B cell (primary cell): Measurements from ENCODE around the gene MRPS22. TPM values are rescaled to one million over a fixed set of nuclear protein-coding genes. Genes with fewer than 3 reads are reported as not detected.
"Not testable (repeated sequence)": the region's sequence is repeated elsewhere in the genome, so short reads cannot be mapped to it uniquely, and the experiment has no call there.

Experiments
- ATAC-seq: fragments of 200-7000 bp; cut with Tn5 transposase; one replicate; pipeline ENCODE4 v1.10.0; 2021; ENCODE audit warnings: low read depth, mild to moderate bottlenecking, moderate number of reproducible peaks, moderate library complexity
- CTCF ChIA-PET: fragments of 350-600 bp; sonication (Branson Sonifier 250); formaldehyde crosslinking; loops from one replicate; lab custom pipeline; 2021; ENCODE audit warnings: antibody characterized with exemption, inconsistent platforms; lab: Charles Lee
- POLR2A ChIA-PET: fragments of 350-600 bp; sonication (Branson Sonifier 250); formaldehyde crosslinking; loops from one replicate; lab custom pipeline; 2021; ENCODE audit warnings: antibody characterized with exemption; lab: Charles Lee
- DNase-seq: peaks from one replicate; pipeline ENCODE4 v3.0.0; 2013
- H2AFZ ChIP-seq: 2 replicates; pipeline ENCODE4 v1.6.1; 2012; ENCODE audit warnings: mild to moderate bottlenecking, low read depth, low read length; ENCODE audit not compliant: insufficient read depth, poor library complexity, severe bottlenecking
- H3K27ac ChIP-seq, 2 donors: 1 replicate in 1 of 2; 2 replicates in 1 of 2; pipeline ENCODE4 v1.5.1; 2012 to 2013; ENCODE audit warnings: low read length in 2 of 2, mild to moderate bottlenecking in 2 of 2, moderate library complexity in 1 of 2
- H3K27me3 ChIP-seq, 4 experiments: fragments of 200-600 bp in 1 of 4; sonication (generic) in 1 of 4; replicated peaks in 1 of 4; 1 replicate in 2 of 4; 2 replicates in 2 of 4; pipeline versions ENCODE4 v1.6.1 to v1.7.0; 2013 to 2016; ENCODE audit warnings: low read length in 3 of 4, mild to moderate bottlenecking in 2 of 4, mixed read lengths in 1 of 4, moderate library complexity in 1 of 4; ENCODE audit not compliant: insufficient read depth in 4 of 4, control insufficient read depth in 3 of 4; ENCODE audit errors: control extremely low read depth in 1 of 4
- H3K36me3 ChIP-seq, 2 experiments: replicated peaks in 1 of 2; 1 replicate in 1 of 2; 2 replicates in 1 of 2; pipeline versions ENCODE4 v1.6.1 to v1.7.1; 2013; ENCODE audit warnings: low read length in 1 of 2; ENCODE audit not compliant: insufficient read depth in 2 of 2, control insufficient read depth in 1 of 2; ENCODE audit errors: control extremely low read depth in 1 of 2, extremely low read depth in 1 of 2
- H3K4me1 ChIP-seq, 2 donors: fragments of 200-600 bp in 1 of 2; sonication (generic) in 1 of 2; 1 replicate in 1 of 2; 2 replicates in 1 of 2; pipeline versions ENCODE4 v1.5.1 to v1.6.1; 2013 to 2017; ENCODE audit warnings: low read length in 2 of 2; ENCODE audit not compliant: control insufficient read depth in 2 of 2, insufficient read depth in 2 of 2
- H3K4me2 ChIP-seq: replicated peaks from 2 replicates; pipeline ENCODE3; 2012; ENCODE audit warnings: mild to moderate bottlenecking, low read depth, low read length; ENCODE audit not compliant: poor library complexity, severe bottlenecking
- H3K4me3 ChIP-seq, 5 experiments: fragments of 200-600 bp in 1 of 5; sonication (generic) in 1 of 5; 1 replicate in 3 of 5; 2 replicates in 2 of 5; pipeline versions ENCODE4 v1.5.1 to v1.7.0; 2011 to 2016; ENCODE audit warnings: low read length in 4 of 5, mild to moderate bottlenecking in 4 of 5, low read depth in 2 of 5, control low read depth in 1 of 5, moderate library complexity in 1 of 5; ENCODE audit not compliant: insufficient read depth in 1 of 5; ENCODE audit errors: control extremely low read depth in 1 of 5, extremely low read depth in 1 of 5
- H3K79me2 ChIP-seq: fragments of 200-600 bp; sonication (generic); one replicate; pipeline ENCODE4 v1.6.0; 2016; ENCODE audit warnings: low read length; ENCODE audit not compliant: control insufficient read depth, insufficient read depth
- H3K9ac ChIP-seq: fragments of 200-600 bp; sonication (generic); 2 replicates; pipeline ENCODE4 v1.6.1; 2017; ENCODE audit warnings: mild to moderate bottlenecking, low read length, moderate library complexity
- H3K9me3 ChIP-seq, 3 donors: one replicate each; pipeline versions ENCODE4 v1.6.1 to v1.7.1; 2013; ENCODE audit warnings: low read length in 2 of 3; ENCODE audit not compliant: control insufficient read depth in 2 of 3, insufficient read depth in 1 of 3; ENCODE audit errors: control extremely low read depth in 1 of 3
- H4K20me1 ChIP-seq: 2 replicates; pipeline ENCODE4 v1.6.0; 2012; ENCODE audit warnings: mild to moderate bottlenecking, low read length; ENCODE audit not compliant: insufficient read depth, control insufficient read depth, poor library complexity, severe bottlenecking
- H3K27ac Mint-ChIP-seq: one replicate; pipeline ENCODE4 v1.8.0; 2021; ENCODE audit warnings: mixed read lengths
- H3K27me3 Mint-ChIP-seq: one replicate; pipeline ENCODE4 v1.8.0; 2021; ENCODE audit warnings: mixed read lengths
- H3K4me1 Mint-ChIP-seq: one replicate; pipeline ENCODE4 v1.8.0; 2021; ENCODE audit warnings: mixed read lengths
- H3K4me3 Mint-ChIP-seq: one replicate; pipeline ENCODE4 v1.8.0; 2021; ENCODE audit warnings: mixed read lengths
- H3K9me3 Mint-ChIP-seq: one replicate; pipeline ENCODE4 v1.8.0; 2022; ENCODE audit warnings: mixed read lengths; ENCODE audit not compliant: insufficient read depth
- EZH2 ChIP-seq: IDR thresholded peaks from 2 replicates; pipeline ENCODE4 v1.6.1; 2012; ENCODE audit warnings: borderline replicate concordance, low read depth, mild to moderate bottlenecking, moderate library complexity, low read length; ENCODE audit not compliant: insufficient read depth, poor library complexity, severe bottlenecking
- WGBS: methylation state at CpG from one replicate; pipeline ENCODE4 v1.1.5; 2013; ENCODE audit warnings: missing lambda C conversion rate; ENCODE audit not compliant: insufficient coverage; 5-methylcytosine and 5-hydroxymethylcytosine counted together
- intact Hi-C: fragments of 100-400 bp; cut with micrococcal nuclease; formaldehyde crosslinking; loops from one replicate; pipeline ENCODE4 v1.10.0; 2022
- polyA plus RNA-seq: library from polyadenylated mRNA; depleted of rRNA; stranded (reverse); fragments of >200 nt; gene quantifications from 2 replicates; pipeline ENCODE4 v1.2.3, GENCODE V29; 2012
- small RNA-seq: library from RNA; depleted of rRNA; stranded (forward); fragments of <200 nt; gene quantifications from one replicate; pipeline ENCODE3, GENCODE V24; 2012; ENCODE audit warnings: low replicate concordance, low read depth; ENCODE audit not compliant: insufficient read length
- total RNA-seq, 2 donors: library from RNA; stranded (reverse); fragments of 120-200 nt in 1 of 2; gene quantifications; 1 replicate in 1 of 2; 2 replicates in 1 of 2; pipeline versions ENCODE4 v1.2.3 to v1.2.4, GENCODE V29; 2013 to 2022
- TF ChIP-seq, protein P1 (sequence below): fragments of 200-600 bp; IDR thresholded peaks from one replicate; pipeline ENCODE4 v1.8.0; 2022; ENCODE audit warnings: antibody characterized with exemption, mild to moderate bottlenecking

Gene MRPS22
- total and polyA plus RNA-seq, 2 donors (not counting 1 experiment from before 2014, with no cell fraction given), result 19.1 to 32.5 TPM

- peaks cover 0 to 8% (median 0%) of the 10 kb centered on the region in 3 donors for H3K9me3 ChIP-seq
- no peak overlapping the region for H2AFZ ChIP-seq
- intact Hi-C loops, result no loop called here
- no peak overlapping the region for H3K4me3 ChIP-seq
- no peak overlapping the region for H3K27ac Mint-ChIP-seq
- ChIA-PET POLR2A (no interaction called here), CTCF (no interaction called here)
- H3K79me2 ChIP-seq, result no peaks in the 10 kb centered on the region
- H3K4me1 Mint-ChIP-seq, result no peaks in the 10 kb centered on the region
- H3K4me1 ChIP-seq, result no peaks in the 10 kb centered on the region
- H3K27ac ChIP-seq, result no peak overlapping the region
- H3K4me3 Mint-ChIP-seq, result no peak overlapping the region
- H3K36me3 ChIP-seq, result no peaks in the 10 kb centered on the region
- DNase-seq (no peak), ATAC-seq (no peak)
- no peaks in the 10 kb centered on the region for H3K9me3 Mint-ChIP-seq
- no peak overlapping the region for H3K4me2 ChIP-seq
- 100% methylated on average over 1 of the region's 3 CpGs for WGBS
- H3K27me3 ChIP-seq, result no peaks in the 10 kb centered on the region
- H3K27me3 Mint-ChIP-seq, result no peaks in the 10 kb centered on the region
- H3K9ac ChIP-seq, result no peak overlapping the region
- H4K20me1 ChIP-seq, result no peaks in the 10 kb centered on the region
- no peak for TF ChIP-seq EZH2
- TF ChIP-seq, protein P1, sequence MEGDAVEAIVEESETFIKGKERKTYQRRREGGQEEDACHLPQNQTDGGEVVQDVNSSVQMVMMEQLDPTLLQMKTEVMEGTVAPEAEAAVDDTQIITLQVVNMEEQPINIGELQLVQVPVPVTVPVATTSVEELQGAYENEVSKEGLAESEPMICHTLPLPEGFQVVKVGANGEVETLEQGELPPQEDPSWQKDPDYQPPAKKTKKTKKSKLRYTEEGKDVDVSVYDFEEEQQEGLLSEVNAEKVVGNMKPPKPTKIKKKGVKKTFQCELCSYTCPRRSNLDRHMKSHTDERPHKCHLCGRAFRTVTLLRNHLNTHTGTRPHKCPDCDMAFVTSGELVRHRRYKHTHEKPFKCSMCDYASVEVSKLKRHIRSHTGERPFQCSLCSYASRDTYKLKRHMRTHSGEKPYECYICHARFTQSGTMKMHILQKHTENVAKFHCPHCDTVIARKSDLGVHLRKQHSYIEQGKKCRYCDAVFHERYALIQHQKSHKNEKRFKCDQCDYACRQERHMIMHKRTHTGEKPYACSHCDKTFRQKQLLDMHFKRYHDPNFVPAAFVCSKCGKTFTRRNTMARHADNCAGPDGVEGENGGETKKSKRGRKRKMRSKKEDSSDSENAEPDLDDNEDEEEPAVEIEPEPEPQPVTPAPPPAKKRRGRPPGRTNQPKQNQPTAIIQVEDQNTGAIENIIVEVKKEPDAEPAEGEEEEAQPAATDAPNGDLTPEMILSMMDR, result no peak
These were observed 52.9 kb downstream of the MRPS22 start for GRCh38 chr3:139396707-139397106.

GRCh38 chr3:139401155-139401554 is 57.3 kb downstream of the MRPS22 start:
- DNase-seq, H3K27me3 Mint-ChIP-seq, H2AFZ ChIP-seq, H3K79me2 ChIP-seq, H3K27me3 ChIP-seq, H3K9ac ChIP-seq, H3K27ac ChIP-seq, H3K4me1 Mint-ChIP-seq, ATAC-seq, H4K20me1 ChIP-seq, H3K4me3 ChIP-seq, intact Hi-C loops, H3K36me3 ChIP-seq, H3K4me1 ChIP-seq, POLR2A ChIA-PET, H3K4me2 ChIP-seq, H3K4me3 Mint-ChIP-seq, CTCF ChIA-PET, H3K27ac Mint-ChIP-seq: not testable (repeated sequence)
- H3K9me3 ChIP-seq, result peaks cover 2 to 23% (median 9%) of the 10 kb centered on the region in 3 donors
- WGBS, result no CpG with 5 or more reads among the region's 2 CpGs
- peaks cover 10% of the 10 kb centered on the region for H3K9me3 Mint-ChIP-seq

Small RNA genes within 50 kb of the gene (small RNA-seq; reads per million reads assigned to genes)
- not detected for gene RF00026

Other genes starting within 250 kb of the MRPS22 start
- 75.4 and 81.7 TPM in 2 replicates for gene COPB2, start 45.6 kb downstream of the MRPS22 start, total RNA-seq
- 15.9 and 18.2 TPM in 2 replicates for gene COPB2, start 45.6 kb downstream of the MRPS22 start, polyA plus RNA-seq
- not detected in 2 replicates for gene RBP2, start 132.5 kb downstream of the MRPS22 start, total RNA-seq
- gene RBP2, start 132.5 kb downstream of the MRPS22 start, polyA plus RNA-seq, result not detected in 2 replicates
- not detected in 2 replicates for gene RBP1, start 195.7 kb downstream of the MRPS22 start, total RNA-seq
- not detected in 2 replicates for gene RBP1, start 195.7 kb downstream of the MRPS22 start, polyA plus RNA-seq